GM08714 (cell line): Measurements from ENCODE around the gene CRYAB.

Experiments
- H3K4me3 ChIP-seq: fragments of 200-500 bp; sonication (Bioruptor generic); 2 replicates; pipeline ENCODE4 v1.5.1; 2014; ENCODE audit warnings: mild to moderate bottlenecking, low read length, inconsistent platforms
- ZNF274 ChIP-seq: IDR thresholded peaks from 2 replicates; pipeline ENCODE4 v1.6.1; 2012; ENCODE audit warnings: mild to moderate bottlenecking, low read depth, low read length

CRYAB gene, protein sequence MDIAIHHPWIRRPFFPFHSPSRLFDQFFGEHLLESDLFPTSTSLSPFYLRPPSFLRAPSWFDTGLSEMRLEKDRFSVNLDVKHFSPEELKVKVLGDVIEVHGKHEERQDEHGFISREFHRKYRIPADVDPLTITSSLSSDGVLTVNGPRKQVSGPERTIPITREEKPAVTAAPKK

DNA sequence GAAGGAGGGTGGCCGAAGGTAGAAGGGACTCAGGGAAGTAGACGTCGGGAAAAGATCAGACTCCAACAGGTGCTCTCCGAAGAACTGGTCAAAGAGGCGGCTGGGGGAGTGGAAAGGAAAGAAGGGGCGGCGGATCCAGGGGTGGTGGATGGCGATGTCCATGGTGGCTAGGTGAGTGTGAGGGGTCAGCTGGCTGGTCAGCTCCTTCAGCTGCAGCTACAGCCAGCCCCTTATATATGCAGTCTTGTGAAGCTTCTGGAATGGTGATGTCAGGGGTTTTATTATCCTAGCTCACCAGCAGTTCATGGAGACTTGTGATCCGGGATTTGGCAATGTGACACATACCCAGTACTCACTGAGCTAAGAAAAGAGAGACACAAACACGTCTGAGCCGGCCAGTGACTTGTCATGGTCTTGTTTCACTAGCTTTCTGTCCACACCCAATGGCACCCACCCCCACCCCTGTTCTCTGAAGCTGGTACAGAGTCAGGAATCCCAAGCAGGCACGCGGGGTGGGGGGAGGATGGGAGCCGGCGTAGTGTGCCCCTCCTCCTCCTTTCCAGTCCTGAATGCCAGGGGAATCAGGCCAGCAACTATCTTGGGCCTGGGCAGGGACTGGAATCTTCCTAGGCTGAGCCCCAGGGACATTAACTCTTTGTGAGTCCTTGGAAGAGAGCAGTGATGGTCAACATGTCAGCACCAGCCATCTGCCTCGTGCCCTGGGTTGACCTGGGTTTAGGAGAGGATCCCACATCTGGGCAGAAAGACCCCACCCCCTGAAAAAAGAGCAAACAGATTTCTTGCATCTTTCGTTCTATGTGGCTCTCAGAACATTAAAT is at the start of gene CRYAB:
CRYAB (minus strand) TSS at position 208 of the 839 bp plus-strand sequence; CDS start at position 162, 46 bp downstream.
- TF ChIP-seq ZNF274: no peak
- no peak within 1 kb of the TSS for H3K4me3 ChIP-seq

DNA sequence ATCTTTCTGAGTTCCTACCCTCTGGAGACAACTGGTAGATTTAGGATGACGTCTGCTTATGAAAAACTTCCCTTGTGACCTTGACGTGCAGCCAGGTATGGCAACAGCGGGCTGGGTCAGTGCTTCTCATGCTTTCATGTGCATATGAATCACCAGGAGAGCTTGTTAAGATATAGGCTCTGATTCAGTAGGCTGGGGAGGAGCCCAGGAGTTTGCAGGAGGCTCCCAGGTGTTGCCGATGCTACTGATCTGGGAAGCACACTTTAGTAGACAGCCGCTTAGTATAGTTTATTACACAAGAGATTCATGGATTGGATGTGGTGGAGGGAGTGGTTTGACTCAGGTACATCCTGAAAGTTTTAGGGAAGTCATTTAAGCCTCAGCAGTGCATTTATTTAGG is 49.3 kb upstream of the CRYAB start:
- no peak overlapping the region for H3K4me3 ChIP-seq
- TF ChIP-seq ZNF274: no peak

DNA sequence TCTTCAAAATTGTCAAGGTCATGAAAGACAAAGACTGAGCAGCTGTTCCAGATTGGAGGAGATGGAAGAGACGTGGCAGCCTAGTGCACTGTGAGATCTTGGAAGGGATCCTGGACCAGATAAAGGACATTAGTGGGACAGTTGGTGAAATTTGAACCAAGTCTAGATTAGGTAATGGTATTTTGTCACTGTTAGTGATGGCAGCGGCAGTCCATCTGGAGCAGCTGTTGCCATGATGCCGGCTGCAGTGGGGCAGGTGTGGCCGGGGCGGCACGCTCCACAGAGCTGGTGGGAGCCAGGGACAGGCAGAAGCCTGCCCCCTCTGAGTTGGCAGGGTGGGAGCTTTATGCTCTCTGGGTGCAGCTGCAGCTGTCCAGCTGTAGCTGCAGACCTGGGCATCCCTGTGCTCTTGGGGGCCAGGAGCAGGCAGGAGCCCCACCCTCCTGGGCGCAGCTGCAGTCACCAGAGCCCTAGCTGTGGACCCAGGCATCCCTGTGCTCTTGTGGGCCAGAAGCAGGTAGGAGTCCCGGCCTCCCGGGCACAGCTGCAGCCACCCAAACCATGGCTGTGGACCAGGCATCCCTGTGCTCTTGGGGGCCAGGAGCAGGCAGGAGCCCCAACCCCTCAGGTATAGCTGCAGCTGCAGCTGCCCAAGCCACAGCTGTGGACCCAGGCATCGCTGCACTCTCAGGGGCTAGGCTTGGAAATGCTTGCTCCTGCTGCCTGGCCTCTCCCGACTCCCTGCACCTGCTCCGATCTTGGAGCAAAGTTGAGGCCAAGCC is 46.3 kb upstream of the CRYAB start:
- no peak for TF ChIP-seq ZNF274

DNA sequence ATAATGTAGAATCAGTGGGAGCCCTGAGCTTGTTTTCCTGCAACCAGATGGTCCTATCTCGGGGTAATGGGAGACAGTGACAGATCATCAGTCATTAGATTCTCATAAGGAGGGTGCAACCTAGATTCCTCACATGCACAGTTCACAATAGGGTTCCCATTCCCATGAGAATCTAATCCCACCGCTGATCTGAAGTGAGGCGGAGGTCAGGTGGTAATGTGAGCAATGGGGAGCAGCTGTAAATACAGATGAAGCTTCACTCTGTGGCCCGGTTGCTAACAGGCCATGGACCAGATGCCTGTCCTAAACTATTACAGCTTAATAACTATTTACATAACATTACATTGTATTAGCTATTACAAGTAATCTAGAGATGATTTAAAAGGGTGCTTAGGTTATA is 42.6 kb upstream of the CRYAB start:
- no peak for TF ChIP-seq ZNF274

More for the DNA sequence above, 46.3 kb upstream of the CRYAB start:
- no peak overlapping the region for H3K4me3 ChIP-seq

DNA sequence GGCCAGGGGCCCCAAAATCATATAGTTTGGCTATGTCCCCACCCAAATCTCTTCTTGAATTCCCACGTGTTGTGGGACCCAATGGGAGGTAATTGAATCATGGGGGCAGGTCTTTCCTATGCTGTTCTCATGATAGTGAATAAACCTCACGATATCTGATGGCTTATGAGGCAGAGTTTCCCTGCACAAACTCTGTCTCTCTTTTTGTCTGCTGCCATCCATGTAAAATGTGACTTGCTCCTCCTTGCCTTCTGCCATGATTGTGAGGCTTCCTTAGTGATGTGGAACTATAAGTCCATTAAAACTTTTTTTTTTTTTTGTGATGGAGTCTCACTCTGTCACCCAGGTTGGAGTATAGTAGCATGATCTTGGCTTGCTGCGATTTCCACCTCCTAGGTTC is 40.0 kb upstream of the CRYAB start:
- no peak for TF ChIP-seq ZNF274
- no peak overlapping the region for H3K4me3 ChIP-seq

More for the DNA sequence above, 42.6 kb upstream of the CRYAB start:
- no peak overlapping the region for H3K4me3 ChIP-seq

DNA sequence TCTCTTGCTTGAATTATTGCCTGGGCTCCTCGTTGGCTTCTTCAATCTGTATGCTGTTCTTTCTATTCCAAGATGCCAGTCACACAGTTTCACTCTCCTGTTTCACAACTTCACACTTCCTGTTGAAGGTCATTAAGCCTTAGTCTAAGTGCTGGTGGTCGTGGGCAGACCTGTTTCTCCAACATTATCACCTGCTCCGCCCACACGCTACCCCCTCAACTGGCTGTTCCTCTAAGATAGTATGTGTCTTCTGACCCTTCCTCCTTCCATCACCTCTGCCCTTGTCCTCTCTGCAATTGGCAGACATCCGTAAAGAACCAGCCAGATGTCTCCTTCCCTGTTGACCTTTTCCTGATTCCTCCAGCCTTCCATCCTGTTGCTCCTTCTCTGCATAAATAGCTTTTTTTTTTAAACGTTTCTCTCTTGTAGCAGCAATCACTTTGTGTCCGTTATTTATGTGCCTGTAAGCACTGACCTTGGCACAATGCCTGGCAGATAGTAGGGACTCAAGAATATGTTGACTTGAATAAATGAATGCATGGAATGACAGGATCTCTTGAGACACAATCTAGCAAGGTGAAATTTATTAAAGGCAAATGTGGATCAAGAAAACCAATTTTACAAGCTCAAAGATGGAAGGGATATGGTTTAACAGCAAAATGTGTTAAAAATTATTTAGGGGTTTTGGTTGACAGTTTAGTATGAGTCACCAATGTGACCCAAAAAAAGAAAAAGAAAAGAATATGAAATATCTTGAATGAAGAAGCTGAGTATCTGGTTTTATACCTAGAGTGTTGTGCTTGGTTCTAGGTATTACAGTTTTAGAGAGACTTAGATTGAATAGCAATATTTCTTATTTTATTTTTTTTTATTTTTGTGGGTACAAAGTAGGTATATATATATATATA is 38.2 kb upstream of the CRYAB start:
- no peak for TF ChIP-seq ZNF274
- H3K4me3 ChIP-seq: no peak overlapping the region

DNA sequence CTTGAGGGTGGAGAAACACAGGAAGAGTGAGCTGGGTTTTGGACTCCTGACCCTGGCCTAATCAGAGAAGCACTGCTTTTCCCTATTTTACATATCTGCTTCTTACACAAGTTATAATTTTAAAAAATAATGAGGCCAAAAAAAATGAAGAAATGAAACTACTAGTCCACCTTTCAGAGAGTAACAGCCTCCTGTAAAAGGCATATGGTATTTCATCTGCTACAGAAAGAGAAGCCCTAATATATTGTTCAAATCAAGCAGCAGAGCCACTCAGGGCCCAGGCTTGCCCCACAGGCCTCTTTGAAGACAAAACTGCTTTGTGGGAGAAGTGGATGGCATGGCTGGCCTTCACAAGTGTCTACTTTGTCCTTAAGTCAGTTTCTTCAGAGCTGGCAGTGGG is 35.6 kb upstream of the CRYAB start:
- no peak overlapping the region for H3K4me3 ChIP-seq
- TF ChIP-seq ZNF274: no peak

DNA sequence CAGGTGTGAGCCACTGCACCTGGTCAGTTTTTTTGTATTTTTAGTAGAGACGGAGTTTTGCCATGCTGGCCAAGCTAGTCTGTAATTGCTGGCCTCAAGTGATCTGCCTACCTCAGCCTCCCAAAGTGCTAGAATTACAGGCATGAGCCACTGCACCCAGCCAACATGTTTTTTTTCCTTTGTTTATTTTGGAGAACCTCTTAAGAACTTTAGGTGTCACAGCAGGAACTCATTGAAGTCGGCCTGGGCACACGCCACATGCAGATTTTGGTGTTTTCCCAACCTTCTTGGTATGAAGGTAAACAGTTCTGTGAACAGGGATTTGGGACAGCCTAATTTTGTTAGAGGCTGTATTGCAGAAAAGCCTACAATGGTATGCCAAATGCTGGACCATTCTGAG is 34.9 kb upstream of the CRYAB start:
- TF ChIP-seq ZNF274: no peak
- no peak overlapping the region for H3K4me3 ChIP-seq

DNA sequence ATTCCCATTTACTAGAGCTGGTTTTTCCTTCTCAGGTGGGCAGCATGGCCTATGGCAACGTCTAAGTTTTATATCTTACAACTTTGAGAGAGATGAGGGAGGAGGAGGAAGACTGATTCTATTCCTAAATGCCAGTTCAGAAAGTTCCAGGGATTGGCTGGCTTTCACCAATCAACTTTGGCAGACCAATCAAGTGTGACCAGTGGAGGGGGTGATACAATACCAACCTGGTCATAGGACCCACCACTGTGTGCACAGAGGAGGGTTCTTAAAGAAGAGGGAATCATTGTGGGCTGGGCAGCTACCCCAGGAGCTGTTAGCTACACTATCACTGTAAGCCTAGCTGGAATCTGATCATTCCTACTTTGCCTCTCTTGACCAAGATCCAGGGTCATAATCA is 33.6 kb upstream of the CRYAB start:
- no peak overlapping the region for H3K4me3 ChIP-seq
- TF ChIP-seq ZNF274: no peak

DNA sequence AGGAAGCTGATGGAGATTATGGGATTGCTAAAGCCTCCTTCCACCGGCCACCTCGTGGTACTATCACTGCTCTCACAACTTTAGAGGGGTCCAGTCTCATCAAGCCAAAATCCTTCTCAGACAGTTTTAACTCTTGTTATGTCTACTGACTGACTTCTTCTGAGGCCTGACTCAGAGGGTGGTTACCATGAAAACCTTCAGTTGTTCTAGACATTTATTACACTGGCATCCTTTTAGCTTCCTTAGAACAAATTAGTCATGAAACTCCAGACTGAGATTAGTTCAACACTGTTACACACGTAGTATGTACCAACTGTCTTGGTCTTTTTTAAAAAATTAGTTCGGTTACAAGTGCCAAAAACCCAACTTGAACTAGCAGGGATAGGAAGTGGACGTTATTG is 33.1 kb upstream of the CRYAB start:
- TF ChIP-seq ZNF274: no peak
- H3K4me3 ChIP-seq: no peak overlapping the region

DNA sequence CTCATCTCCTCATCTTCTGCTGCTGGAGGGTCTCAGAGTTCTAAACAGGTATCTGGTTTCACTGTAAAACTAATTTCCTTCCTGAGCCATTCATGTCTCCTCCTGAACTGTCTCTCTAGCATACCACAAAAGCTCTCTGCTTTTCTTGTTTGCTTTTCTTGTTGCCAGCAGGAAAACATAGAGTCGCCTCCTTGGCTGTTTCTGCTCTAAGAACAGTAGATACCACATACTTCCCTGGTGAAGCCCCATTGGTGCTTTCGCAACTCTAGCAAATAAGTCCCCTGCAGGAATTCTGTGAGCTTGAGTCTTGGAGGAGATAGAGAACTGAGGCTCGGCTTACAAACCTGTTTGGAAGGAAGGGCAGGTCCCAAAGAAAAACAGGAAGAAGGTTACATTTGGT is 32.6 kb upstream of the CRYAB start:
- no peak for TF ChIP-seq ZNF274
- no peak overlapping the region for H3K4me3 ChIP-seq

DNA sequence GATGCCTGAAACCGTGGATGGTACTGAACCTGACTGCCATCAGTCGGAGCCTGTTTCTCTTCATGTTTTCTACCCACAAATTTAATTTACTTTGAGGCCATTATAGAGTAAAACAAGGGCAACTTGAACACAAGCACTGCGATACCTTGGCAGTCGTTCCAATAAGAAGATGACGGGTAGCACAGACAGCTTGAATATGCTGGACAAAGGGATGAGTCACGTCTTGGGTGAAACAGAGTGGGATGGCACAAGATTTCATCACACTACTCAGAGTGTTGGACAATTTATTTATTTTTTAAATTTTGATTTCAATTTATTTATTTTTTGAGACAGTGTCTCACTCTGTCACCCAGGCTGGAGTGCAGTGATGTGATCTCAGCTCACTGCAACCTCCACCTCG is 31.3 kb upstream of the CRYAB start:
- TF ChIP-seq ZNF274: no peak
- no peak overlapping the region for H3K4me3 ChIP-seq

DNA sequence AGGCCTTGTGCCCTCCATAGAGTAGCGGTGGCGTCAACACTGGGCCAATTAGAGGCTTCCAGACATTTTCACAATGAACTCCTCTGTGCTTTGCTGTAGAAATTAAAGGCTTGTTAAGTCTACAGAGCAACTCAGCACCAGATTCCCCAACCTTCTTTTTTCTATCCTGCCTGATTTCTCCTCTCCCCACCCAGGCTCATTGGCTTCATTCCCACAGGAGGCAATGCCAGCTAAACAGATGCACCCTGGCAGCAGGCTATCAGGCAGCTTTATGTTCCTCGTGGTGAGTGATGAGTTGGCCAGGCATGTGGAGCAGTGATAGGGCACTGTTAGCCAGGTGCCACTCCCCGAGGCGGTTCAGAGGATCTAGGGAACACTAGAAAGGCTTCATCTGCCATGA is 30.4 kb upstream of the CRYAB start:
- H3K4me3 ChIP-seq: no peak overlapping the region
- TF ChIP-seq ZNF274: no peak

DNA sequence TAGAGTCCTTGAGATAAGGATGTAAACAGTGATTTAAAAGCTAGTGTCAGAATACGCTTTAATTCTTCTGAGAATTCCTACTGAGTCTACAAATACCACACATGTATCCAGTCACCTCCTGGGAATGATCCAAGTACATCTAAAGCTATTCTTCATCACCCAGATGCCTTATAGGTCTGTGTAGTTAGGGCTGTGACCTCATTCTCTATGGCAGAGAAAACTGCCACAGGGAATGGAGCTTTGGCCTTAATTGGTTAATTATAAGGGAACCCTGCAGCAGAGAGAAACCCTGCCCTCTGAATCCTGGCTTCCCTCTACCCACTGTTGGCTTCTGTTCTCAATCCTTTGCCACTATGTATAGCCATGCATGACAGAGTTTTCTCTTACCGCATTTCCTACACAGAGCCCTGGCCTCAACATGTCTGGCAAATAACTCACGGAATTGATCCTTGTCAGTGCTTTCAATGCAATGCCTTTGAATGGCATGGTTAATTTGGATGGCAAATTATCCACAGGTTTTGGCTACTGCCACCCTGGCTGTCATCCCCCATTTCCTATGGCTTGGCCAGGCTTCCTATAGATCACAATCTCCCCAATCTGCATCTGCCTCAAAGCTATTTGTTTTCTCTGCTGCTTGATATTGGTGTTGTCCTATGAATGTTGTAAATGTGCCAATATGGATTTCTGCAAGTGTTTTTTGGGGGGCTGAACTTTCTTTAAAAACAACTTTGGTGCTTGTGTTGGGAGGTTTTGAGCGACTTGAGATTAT is 28.4 kb upstream of the CRYAB start:
- no peak overlapping the region for H3K4me3 ChIP-seq
- no peak for TF ChIP-seq ZNF274
